ENCODE results near the gene DHRSX. TPM values are rescaled to one million over a fixed set of nuclear protein-coding genes. Genes with fewer than 3 reads are reported as not detected.
"Not testable (repeated sequence)": the region's sequence is repeated elsewhere in the genome, so short reads cannot be mapped to it uniquely, and the experiment has no call there.

Gene DHRSX
- total RNA-seq, 3 donors from 2014 or later = 24.9 to 52.4 (median 37.5) TPM

DNA sequence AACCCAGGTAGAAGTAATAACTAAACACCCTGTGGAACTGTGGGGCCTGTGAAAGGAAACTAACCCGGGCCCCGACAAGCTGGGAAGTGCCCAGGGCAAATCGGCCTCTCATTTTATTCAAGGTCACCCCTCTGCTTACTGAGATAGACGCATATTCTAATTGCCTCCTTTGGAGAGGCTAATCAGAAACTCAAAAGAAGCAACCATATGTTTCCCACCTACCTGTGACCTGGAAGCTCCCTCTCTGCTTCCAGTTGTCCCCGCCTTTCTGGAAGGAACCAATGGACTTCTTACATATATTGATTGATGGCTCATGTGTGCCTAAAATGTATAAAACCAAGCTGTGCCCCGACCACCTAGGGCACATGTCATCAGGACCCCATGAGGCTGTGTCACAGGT is 23.1 kb upstream of the DHRSX start:
- ATAC-seq = no peak
- H3K9me3 ChIP-seq = no peaks in the 10 kb centered on the region
- H3K36me3 ChIP-seq (ENCODE audit: low read depth) = no peaks in the 10 kb centered on the region
- intact Hi-C loops (cut with DNase I, micrococcal nuclease) = no loop called here
- H3K4me3 ChIP-seq = no peak overlapping the region
- H3K4me1 ChIP-seq (ENCODE audit: low read depth) = no peaks in the 10 kb centered on the region
- TF ChIP-seq, protein P1, sequence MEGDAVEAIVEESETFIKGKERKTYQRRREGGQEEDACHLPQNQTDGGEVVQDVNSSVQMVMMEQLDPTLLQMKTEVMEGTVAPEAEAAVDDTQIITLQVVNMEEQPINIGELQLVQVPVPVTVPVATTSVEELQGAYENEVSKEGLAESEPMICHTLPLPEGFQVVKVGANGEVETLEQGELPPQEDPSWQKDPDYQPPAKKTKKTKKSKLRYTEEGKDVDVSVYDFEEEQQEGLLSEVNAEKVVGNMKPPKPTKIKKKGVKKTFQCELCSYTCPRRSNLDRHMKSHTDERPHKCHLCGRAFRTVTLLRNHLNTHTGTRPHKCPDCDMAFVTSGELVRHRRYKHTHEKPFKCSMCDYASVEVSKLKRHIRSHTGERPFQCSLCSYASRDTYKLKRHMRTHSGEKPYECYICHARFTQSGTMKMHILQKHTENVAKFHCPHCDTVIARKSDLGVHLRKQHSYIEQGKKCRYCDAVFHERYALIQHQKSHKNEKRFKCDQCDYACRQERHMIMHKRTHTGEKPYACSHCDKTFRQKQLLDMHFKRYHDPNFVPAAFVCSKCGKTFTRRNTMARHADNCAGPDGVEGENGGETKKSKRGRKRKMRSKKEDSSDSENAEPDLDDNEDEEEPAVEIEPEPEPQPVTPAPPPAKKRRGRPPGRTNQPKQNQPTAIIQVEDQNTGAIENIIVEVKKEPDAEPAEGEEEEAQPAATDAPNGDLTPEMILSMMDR (IDR thresholded peaks at IDR 0.05) = no peak
- no peak for DNase-seq

DNA sequence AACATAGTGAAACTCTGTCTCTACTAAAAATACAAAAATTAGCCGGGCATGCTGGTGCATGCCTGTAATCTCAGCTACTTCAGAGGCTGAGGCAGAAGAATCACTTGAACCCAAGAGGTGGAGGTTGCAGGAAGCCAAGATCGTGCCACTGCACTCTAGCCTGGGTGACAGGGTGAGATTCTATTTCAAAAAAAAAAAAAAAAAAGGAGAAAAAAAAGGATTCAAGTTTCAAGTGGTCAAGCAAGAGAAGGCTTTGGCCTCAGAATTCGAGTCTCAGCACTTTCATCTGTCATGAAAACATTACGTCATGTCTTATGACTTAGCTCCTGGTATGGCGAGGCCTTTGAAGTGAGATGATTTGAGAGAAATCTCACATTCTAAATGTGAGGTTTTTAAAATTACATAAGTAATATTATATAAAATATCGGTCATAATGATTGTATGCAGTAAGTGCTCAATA is 21.2 kb upstream of the DHRSX start:
- no peak for ATAC-seq
- TF ChIP-seq, protein P1 (IDR thresholded peaks at IDR 0.05) = no peak
- intact Hi-C loops (cut with DNase I, micrococcal nuclease) = no loop called here

DNA sequence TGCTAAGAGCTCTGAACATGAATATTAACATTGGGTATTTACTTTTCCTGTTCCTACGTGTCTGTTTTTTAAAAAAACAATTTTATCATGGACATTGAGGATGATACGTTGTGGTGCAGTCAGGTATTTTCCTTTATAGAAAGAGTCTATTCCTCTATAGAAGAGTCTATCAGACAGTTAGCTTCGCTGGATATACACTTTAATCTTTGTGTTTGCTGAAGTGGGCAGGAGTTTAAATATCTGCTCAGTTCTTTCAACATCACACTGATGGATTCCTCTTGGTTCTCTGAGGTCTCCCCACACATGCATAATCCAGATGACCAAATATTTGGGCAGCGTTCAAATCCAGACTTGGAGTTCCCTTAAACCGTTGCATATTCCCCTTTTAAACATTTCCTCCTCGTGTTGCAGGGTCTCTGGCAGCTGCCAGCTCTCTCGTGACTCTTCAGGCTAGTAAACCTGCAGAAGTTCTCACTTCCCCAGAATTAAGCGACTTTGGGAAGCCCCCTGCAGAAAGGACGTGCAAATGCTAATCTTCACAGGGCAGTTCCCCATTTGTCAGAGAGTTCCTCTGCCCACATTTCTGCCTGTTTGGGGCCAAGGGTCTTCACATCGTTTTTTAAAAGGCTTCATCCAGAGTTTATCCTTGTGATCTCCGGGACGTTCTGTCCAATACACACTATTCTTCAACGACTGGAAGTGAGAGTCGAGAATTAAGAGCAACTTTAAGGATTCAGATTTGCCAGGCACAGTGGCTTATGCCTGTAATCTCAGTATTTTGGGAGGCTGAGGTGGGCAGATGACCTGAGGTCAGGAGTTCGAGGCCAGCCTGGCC is 20.5 kb upstream of the DHRSX start:
- intact Hi-C loops (cut with DNase I, micrococcal nuclease) = no loop called here
- ATAC-seq (peak; percentile 56), DNase-seq (peak in 1 of 3 donors; percentile 22)
- TF ChIP-seq, protein P1 (IDR thresholded peaks at IDR 0.05) = no peak
- no peaks in the 10 kb centered on the region for H3K36me3 ChIP-seq (ENCODE audit: low read depth)
- no peaks in the 10 kb centered on the region for H3K9me3 ChIP-seq
- H3K4me3 ChIP-seq = no peak overlapping the region
- H3K4me1 ChIP-seq (ENCODE audit: low read depth) = no peaks in the 10 kb centered on the region

More for the DNA sequence above, 21.2 kb upstream of the DHRSX start:
- no peaks in the 10 kb centered on the region for H3K9me3 ChIP-seq
- no peak overlapping the region for H3K4me3 ChIP-seq
- DNase-seq = no peak
- no peaks in the 10 kb centered on the region for H3K4me1 ChIP-seq (ENCODE audit: low read depth)
- H3K36me3 ChIP-seq (ENCODE audit: low read depth) = no peaks in the 10 kb centered on the region

DNA sequence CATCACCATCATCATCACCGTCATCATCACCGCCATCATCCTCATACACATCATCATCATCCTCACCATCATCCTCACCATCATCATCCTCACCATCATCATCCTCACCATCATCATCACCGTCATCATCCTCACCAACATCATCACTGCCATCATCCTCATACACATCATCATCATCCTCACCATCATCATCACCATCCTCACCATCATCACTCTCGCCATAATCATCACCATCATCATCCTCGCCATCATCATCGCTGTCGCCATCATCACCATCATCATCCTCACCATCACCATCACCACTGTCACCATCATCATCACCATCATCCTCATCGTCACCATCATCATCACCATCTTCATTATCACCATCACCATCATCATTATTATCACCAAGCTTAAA is 19.8 kb upstream of the DHRSX start:
- no peak overlapping the region for H3K4me3 ChIP-seq
- ATAC-seq (no peak), DNase-seq (no peak)
- H3K36me3 ChIP-seq (ENCODE audit: low read depth) = no peaks in the 10 kb centered on the region
- TF ChIP-seq, protein P1 (IDR thresholded peaks at IDR 0.05) = no peak
- no peaks in the 10 kb centered on the region for H3K4me1 ChIP-seq (ENCODE audit: low read depth)
- intact Hi-C loops (cut with DNase I, micrococcal nuclease) = no loop called here
- H3K9me3 ChIP-seq = no peaks in the 10 kb centered on the region

DNA sequence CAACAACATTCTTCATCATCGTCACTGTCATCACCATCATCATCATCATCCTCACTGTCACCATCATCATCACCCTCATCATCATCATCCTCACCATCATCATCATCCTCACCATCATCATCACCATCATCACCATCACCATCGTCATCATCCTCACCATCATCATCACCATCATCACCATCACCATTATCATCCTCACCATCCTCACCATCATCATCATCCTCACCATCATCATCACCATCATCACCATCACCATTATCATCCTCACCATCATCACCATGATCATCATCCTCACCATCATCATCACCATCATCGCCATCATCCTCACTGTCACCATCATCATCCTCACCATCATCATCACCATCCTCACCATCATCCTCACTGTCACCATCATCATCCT is 18.9 kb upstream of the DHRSX start:
- H3K4me1 ChIP-seq (ENCODE audit: low read depth); H3K4me3 ChIP-seq; H3K9me3 ChIP-seq; DNase-seq; H3K36me3 ChIP-seq (ENCODE audit: low read depth); intact Hi-C loops (cut with DNase I, micrococcal nuclease); ATAC-seq: not testable (repeated sequence)

DNA sequence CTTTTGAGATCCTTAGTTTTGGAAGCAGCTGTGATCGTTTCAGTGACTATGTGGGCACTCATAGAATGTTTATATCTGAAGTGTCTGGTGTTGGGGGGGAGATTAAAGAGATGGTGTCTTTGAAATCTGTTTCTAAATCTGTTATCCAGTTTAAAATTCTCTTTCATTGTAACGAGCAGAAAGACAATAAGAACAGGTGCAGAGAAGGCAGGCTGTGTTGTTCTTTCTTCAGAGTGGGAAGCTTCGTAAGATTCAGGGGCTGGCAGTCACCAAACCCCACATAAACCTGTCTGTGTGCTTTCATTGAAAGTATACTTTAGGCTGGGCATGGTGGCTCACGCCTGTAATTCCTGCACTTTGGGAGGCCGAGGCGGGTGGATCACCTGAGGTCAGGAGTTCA is 16.3 kb upstream of the DHRSX start:
- Histone ChIP-seq H3K4me1 (ENCODE audit: low read depth) (no peaks in the 10 kb centered on the region), H3K9me3 (no peaks in the 10 kb centered on the region), H3K4me3 (no peak overlapping the region), H3K36me3 (ENCODE audit: low read depth) (no peaks in the 10 kb centered on the region)
- intact Hi-C loops (cut with DNase I, micrococcal nuclease) = no loop called here
- ATAC-seq = no peak
- no peak for DNase-seq
- TF ChIP-seq, protein P1 (IDR thresholded peaks at IDR 0.05) = no peak
